HFFc6 (cell line): ENCODE measurements around the gene ST7. TPM values are rescaled to one million over a fixed set of nuclear protein-coding genes. Genes with fewer than 3 reads are reported as not detected.

ENCODE experiments used
- DNase-seq: peaks from one replicate; pipeline ENCODE4 v3.0.0-alpha.2; 2018
- H3K27ac Mint-ChIP-seq: 2 replicates; pipeline ENCODE4 v1.8.0; 2020; ENCODE audit warnings: mild to moderate bottlenecking, mixed read lengths
- H3K27me3 Mint-ChIP-seq: 2 replicates; pipeline ENCODE4 v1.8.0; 2021; ENCODE audit warnings: mild to moderate bottlenecking, moderate library complexity, mixed read lengths; ENCODE audit not compliant: insufficient read depth
- H3K36me3 Mint-ChIP-seq: 2 replicates; pipeline ENCODE4 v1.8.0; 2021; ENCODE audit warnings: low read depth, mixed read lengths
- H3K4me1 Mint-ChIP-seq: 2 replicates; pipeline ENCODE4 v1.8.0; 2020; ENCODE audit warnings: low read depth, mixed read lengths
- H3K4me3 Mint-ChIP-seq: 2 replicates; pipeline ENCODE4 v1.8.0; 2020; ENCODE audit warnings: mild to moderate bottlenecking, moderate library complexity, mixed read lengths
- H3K9me3 Mint-ChIP-seq: 2 replicates; pipeline ENCODE4 v1.8.0; 2020; ENCODE audit warnings: mild to moderate bottlenecking, mixed read lengths
- total RNA-seq, 6 experiments: library from RNA; stranded (reverse); fragmentation: NEBNext Ultra II Directional; extraction: Animal tissue kit (Norgen Biotek cat#: 25700); gene quantifications; 2 replicates in 1 of 6; 3 replicates in 5 of 6; pipeline ENCODE4 v1.2.3, GENCODE V29; 2021
- TF ChIP-seq, protein P1 (sequence below): fragments of 200-600 bp; sonication (generic); IDR thresholded peaks from 2 replicates; pipeline ENCODE4 v1.5.0; 2021; ENCODE audit warnings: antibody characterized with exemption, mild to moderate bottlenecking

The ST7 gene
- total RNA-seq, 6 experiments from 2014 or later: 13.5 to 18.8 (median 16.8) TPM

GRCh38 chr7:117163101-117163500 is 209.8 kb downstream of the ST7 start:
- H3K4me3 Mint-ChIP-seq: no peak overlapping the region
- TF ChIP-seq, protein P1, sequence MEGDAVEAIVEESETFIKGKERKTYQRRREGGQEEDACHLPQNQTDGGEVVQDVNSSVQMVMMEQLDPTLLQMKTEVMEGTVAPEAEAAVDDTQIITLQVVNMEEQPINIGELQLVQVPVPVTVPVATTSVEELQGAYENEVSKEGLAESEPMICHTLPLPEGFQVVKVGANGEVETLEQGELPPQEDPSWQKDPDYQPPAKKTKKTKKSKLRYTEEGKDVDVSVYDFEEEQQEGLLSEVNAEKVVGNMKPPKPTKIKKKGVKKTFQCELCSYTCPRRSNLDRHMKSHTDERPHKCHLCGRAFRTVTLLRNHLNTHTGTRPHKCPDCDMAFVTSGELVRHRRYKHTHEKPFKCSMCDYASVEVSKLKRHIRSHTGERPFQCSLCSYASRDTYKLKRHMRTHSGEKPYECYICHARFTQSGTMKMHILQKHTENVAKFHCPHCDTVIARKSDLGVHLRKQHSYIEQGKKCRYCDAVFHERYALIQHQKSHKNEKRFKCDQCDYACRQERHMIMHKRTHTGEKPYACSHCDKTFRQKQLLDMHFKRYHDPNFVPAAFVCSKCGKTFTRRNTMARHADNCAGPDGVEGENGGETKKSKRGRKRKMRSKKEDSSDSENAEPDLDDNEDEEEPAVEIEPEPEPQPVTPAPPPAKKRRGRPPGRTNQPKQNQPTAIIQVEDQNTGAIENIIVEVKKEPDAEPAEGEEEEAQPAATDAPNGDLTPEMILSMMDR: no peak
- H3K36me3 Mint-ChIP-seq: no peaks in the 10 kb centered on the region
- no peak overlapping the region for H3K27ac Mint-ChIP-seq
- DNase-seq: no peak
- H3K9me3 Mint-ChIP-seq: no peaks in the 10 kb centered on the region
- H3K27me3 Mint-ChIP-seq: peaks cover 2% of the 10 kb centered on the region; the same call in 1 of the 2 replicates
- peaks cover 24% of the 10 kb centered on the region for H3K4me1 Mint-ChIP-seq

- Mint-ChIP-seq H3K4me3 (no peak overlapping the region), H3K27me3 (peaks cover 2% of the 10 kb centered on the region; the same call in 1 of the 2 replicates), H3K9me3 (no peaks in the 10 kb centered on the region), H3K27ac (no peak overlapping the region; the same call in 1 of the 2 replicates), H3K4me1 (peaks cover 24% of the 10 kb centered on the region), H3K36me3 (no peaks in the 10 kb centered on the region)
- TF ChIP-seq, protein P1: no peak
- DNase-seq: peak; percentile 29
Measured at GRCh38 chr7:117164620-117165019, 211.3 kb downstream of the ST7 start.

DNA sequence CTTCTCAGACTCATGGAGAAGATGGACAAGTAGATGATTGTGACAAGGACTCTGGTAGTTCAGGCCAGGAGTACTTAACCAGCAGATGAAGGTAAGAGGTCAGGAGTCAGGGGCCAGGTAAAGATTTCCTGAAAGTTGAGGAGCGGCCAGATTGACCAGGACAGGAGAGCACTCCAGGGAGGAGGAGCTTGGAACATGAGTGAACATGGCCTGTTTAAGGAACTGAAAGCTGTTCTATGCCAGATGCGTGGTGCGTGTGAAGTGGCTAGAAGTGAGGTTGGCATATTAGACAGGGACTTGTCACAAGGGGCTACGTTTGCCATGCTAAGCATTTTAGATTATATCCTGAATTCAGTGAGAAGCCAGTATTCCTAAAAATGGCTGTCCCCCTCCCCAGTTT is 212.4 kb downstream of the ST7 start:
- no peaks in the 10 kb centered on the region for H3K9me3 Mint-ChIP-seq
- H3K27ac Mint-ChIP-seq: no peak overlapping the region
- peaks cover 2% of the 10 kb centered on the region; the same call in 1 of the 2 replicates for H3K27me3 Mint-ChIP-seq
- no peak overlapping the region for H3K4me3 Mint-ChIP-seq
- H3K4me1 Mint-ChIP-seq: peaks cover 29% of the 10 kb centered on the region
- no peak for DNase-seq
- TF ChIP-seq, protein P1: no peak
- H3K36me3 Mint-ChIP-seq: peaks cover under 1% of the 10 kb centered on the region; the same call in 1 of the 2 replicates

DNA sequence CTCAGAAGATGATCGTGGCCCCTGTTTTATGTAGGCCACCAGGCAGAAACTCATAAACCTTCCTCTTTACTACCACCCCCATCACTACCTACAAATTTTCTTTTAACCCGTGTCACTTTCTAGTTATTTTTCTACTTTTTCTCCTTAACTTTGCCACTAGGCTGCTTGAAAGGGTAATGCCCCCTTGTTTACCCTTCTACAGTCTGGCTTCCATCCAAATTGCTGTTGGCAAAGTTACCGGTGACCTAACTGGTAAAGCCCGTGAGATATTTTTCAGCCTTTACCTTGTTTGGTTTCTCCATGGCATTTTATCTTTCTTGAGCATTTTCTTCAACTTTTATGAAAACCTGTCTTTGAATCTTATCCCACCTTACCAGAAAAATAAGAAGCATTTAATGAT is 216.6 kb downstream of the ST7 start:
- DNase-seq: no peak
- peaks cover 7% of the 10 kb centered on the region for H3K4me1 Mint-ChIP-seq
- no peak overlapping the region for H3K27ac Mint-ChIP-seq
- TF ChIP-seq, protein P1: no peak
- no peaks in the 10 kb centered on the region; the same call in 1 of the 2 replicates for H3K27me3 Mint-ChIP-seq
- H3K36me3 Mint-ChIP-seq: peaks cover 7% of the 10 kb centered on the region; the same call in 1 of the 2 replicates
- no peaks in the 10 kb centered on the region for H3K9me3 Mint-ChIP-seq
- no peak overlapping the region for H3K4me3 Mint-ChIP-seq

- H3K36me3 Mint-ChIP-seq: peaks cover 12% of the 10 kb centered on the region; the same call in 1 of the 2 replicates
- H3K4me3 Mint-ChIP-seq: no peak overlapping the region
- TF ChIP-seq, protein P1: peak; percentile 9; the same call in 1 of the 2 replicates
- no peaks in the 10 kb centered on the region for H3K9me3 Mint-ChIP-seq
- H3K27me3 Mint-ChIP-seq: no peaks in the 10 kb centered on the region; the same call in 1 of the 2 replicates
- no peak overlapping the region for H3K27ac Mint-ChIP-seq
- no peak for DNase-seq
- H3K4me1 Mint-ChIP-seq: peaks cover 5% of the 10 kb centered on the region; the same call in 1 of the 2 replicates
Measured at GRCh38 chr7:117171106-117171505, 217.8 kb downstream of the ST7 start.
